GM12878 (cell line): ENCODE data around the gene PLRG1. TPM values are rescaled to one million over a fixed set of nuclear protein-coding genes. Genes with fewer than 3 reads are reported as not detected.

Experiments
- ATAC-seq: fragments of 200-7000 bp; cut with Tn5 transposase; 3 replicates; pipeline ENCODE4 v1.9.1; 2020; ENCODE audit warnings: mild to moderate bottlenecking, moderate library complexity
- BruUV-seq: library from RNA; stranded (reverse); fragments of 400-500 nt; replicated peaks from 2 replicates; lab custom pipeline; 2021; lab: Mats Ljungman, UMichigan
- CTCF ChIA-PET: fragments of 300-600 bp; sonication (Branson Sonifier 250); formaldehyde crosslinking; extraction: SDS; loops from one replicate; lab custom pipeline; 2021; ENCODE audit warnings: inconsistent platforms; lab: Yijun Ruan, JAX
- POLR2A ChIA-PET: fragments of 350-600 bp; formaldehyde crosslinking; extraction: SDS; loops from one replicate; lab custom pipeline; 2021; ENCODE audit warnings: inconsistent platforms; lab: Charles Lee
- RAD21 ChIA-PET: fragments of 300-600 bp; sonication (Branson Sonifier 250); formaldehyde crosslinking; loops from one replicate; lab custom pipeline; 2023; ENCODE audit warnings: antibody characterized with exemption; ENCODE audit not compliant: unreplicated experiment; lab: Charles Lee
- SMC1A ChIA-PET: fragments of 300-600 bp; sonication (Branson Sonifier 250); formaldehyde crosslinking; loops from one replicate; lab custom pipeline; 2023; ENCODE audit not compliant: unreplicated experiment, uncharacterized antibody; lab: Charles Lee
- DNase-seq: peaks from one replicate; pipeline ENCODE4 v3.0.0-alpha.2; 2011; ENCODE audit warnings: low read depth, low spot score
- FAIRE-seq: peaks from 3 replicates; lab custom pipeline; 2011; peaks lifted over from hg19 to GRCh38; lab: Jason Lieb, UNC
- H2AFZ ChIP-seq: 2 replicates; pipeline ENCODE4 v1.6.0; 2011; ENCODE audit warnings: low read depth, low read length, control low read depth; ENCODE audit not compliant: control insufficient read depth
- H3K27ac ChIP-seq: 2 replicates; pipeline ENCODE4 v1.5.1; 2011; ENCODE audit warnings: control low read depth; ENCODE audit not compliant: control insufficient read depth, insufficient read depth
- H3K27me3 ChIP-seq, 2 experiments: replicated peaks in 1 of 2; 2 replicates each; pipeline versions ENCODE4 v1.6.0 to v1.6.1; 2011; ENCODE audit warnings: low read length in 1 of 2; ENCODE audit not compliant: control insufficient read depth in 2 of 2, insufficient read depth in 2 of 2
- H3K36me3 ChIP-seq, 2 experiments: 2 replicates each; pipeline ENCODE4 v1.5.1; 2011; ENCODE audit warnings: low read length in 1 of 2; ENCODE audit not compliant: control insufficient read depth in 2 of 2, insufficient read depth in 2 of 2
- H3K4me1 ChIP-seq: 2 replicates; pipeline ENCODE4 v1.6.1; 2011; ENCODE audit warnings: mild to moderate bottlenecking, low read length, moderate library complexity, mixed read lengths; ENCODE audit not compliant: control insufficient read depth, insufficient read depth
- H3K4me2 ChIP-seq: 2 replicates; pipeline ENCODE4 v1.6.0; 2011; ENCODE audit warnings: control low read depth; ENCODE audit not compliant: control insufficient read depth, insufficient read depth
- H3K4me3 ChIP-seq: fragments of 200-600 bp; sonication (generic); 2 replicates; pipeline ENCODE4 v1.5.1; 2016
- H3K79me2 ChIP-seq: 2 replicates; pipeline ENCODE4 v1.6.0; 2011; ENCODE audit warnings: low read length; ENCODE audit not compliant: control insufficient read depth, insufficient read depth
- H3K9ac ChIP-seq: 2 replicates; pipeline ENCODE4 v1.8.0; 2011; ENCODE audit warnings: low read length, control low read depth, mixed read lengths; ENCODE audit not compliant: control insufficient read depth, insufficient read depth
- H3K9me3 ChIP-seq: replicated peaks from 3 replicates; pipeline ENCODE4 v1.5.1; 2011; ENCODE audit warnings: mild to moderate bottlenecking, low read length; ENCODE audit not compliant: control insufficient read depth, insufficient read depth
- H4K20me1 ChIP-seq: 2 replicates; pipeline ENCODE4 v1.6.0; 2011; ENCODE audit not compliant: control insufficient read depth, insufficient read depth
- ASH2L ChIP-seq: fragments of 300-600, 200-600 bp; sonication (generic); IDR thresholded peaks from 2 replicates; pipeline ENCODE4 v1.6.1; 2017; ENCODE audit warnings: low read depth, mild to moderate bottlenecking, borderline replicate concordance
- ATF7 ChIP-seq: fragments of 450-650 bp; IDR thresholded peaks from 2 replicates; pipeline ENCODE4 v1.6.1; 2016; ENCODE audit warnings: low read depth, mild to moderate bottlenecking
- ETV6 ChIP-seq, 2 experiments: fragments of 450-650 bp in 1 of 2; IDR thresholded peaks in 1 of 2; conservative IDR thresholded peaks in 1 of 2; 2 replicates each; pipeline ENCODE4 v1.6.1; 2014; ENCODE audit warnings: antibody characterized with exemption in 1 of 2, borderline replicate concordance in 1 of 2, low read depth in 1 of 2, mild to moderate bottlenecking in 1 of 2, moderate library complexity in 1 of 2
- IKZF1 ChIP-seq: fragments of 450-650 bp; conservative IDR thresholded peaks from 2 replicates; pipeline ENCODE4 v1.6.1; 2017; ENCODE audit warnings: antibody characterized with exemption, mild to moderate bottlenecking
- NKRF ChIP-seq: fragments of 450-650 bp; conservative IDR thresholded peaks from 2 replicates; pipeline ENCODE4 v1.6.1; 2017; ENCODE audit warnings: mild to moderate bottlenecking, moderate library complexity
- RELA ChIP-seq: fragments of 450-650 bp; IDR thresholded peaks from 2 replicates; pipeline ENCODE4 v1.8.0; 2014; ENCODE audit warnings: borderline replicate concordance; ENCODE audit not compliant: partially characterized antibody
- RUNX3 ChIP-seq: IDR thresholded peaks from 2 replicates; pipeline ENCODE4 v1.6.1; 2012; ENCODE audit warnings: low read length, inconsistent platforms
- SMAD1 ChIP-seq: fragments of 450-650 bp; IDR thresholded peaks from 2 replicates; pipeline ENCODE4 v1.6.1; 2018; ENCODE audit warnings: mild to moderate bottlenecking, low read depth; ENCODE audit not compliant: partially characterized antibody
- SMARCA5 ChIP-seq: fragments of 450-650 bp; IDR thresholded peaks from 2 replicates; pipeline ENCODE4 v1.6.1; 2017; ENCODE audit warnings: mild to moderate bottlenecking
- SREBF1 ChIP-seq: IDR thresholded peaks from 2 replicates; pipeline ENCODE4 v1.6.1; 2012; ENCODE audit warnings: mild to moderate bottlenecking, low read length
- STAT3 ChIP-seq: IDR thresholded peaks from 2 replicates; pipeline ENCODE4 v1.6.1; 2011; ENCODE audit warnings: low read depth, low read length, improper control_type of control experiment
- TCF3 ChIP-seq: IDR thresholded peaks from 2 replicates; pipeline ENCODE4 v1.6.1; 2012; ENCODE audit warnings: low read depth, mild to moderate bottlenecking, low read length, borderline replicate concordance; ENCODE audit not compliant: insufficient read depth
- USF2 ChIP-seq: IDR thresholded peaks from 2 replicates; pipeline ENCODE4 v1.6.1; 2011; ENCODE audit warnings: low read depth, low read length, improper control_type of control experiment, borderline replicate concordance
- YY1 ChIP-seq: IDR thresholded peaks from 2 replicates; pipeline ENCODE4 v1.6.1; 2011; ENCODE audit warnings: low read depth, mild to moderate bottlenecking, low read length
- ZBTB4 ChIP-seq: fragments of 450-650 bp; formaldehyde crosslinking; IDR thresholded peaks from 2 replicates; pipeline ENCODE4 v1.4.0; 2022; ENCODE audit warnings: mild to moderate bottlenecking, moderate library complexity
- ZNF384 ChIP-seq: IDR thresholded peaks from 2 replicates; pipeline ENCODE4 v1.6.1; 2012; ENCODE audit warnings: low read depth, mild to moderate bottlenecking, low read length, improper control_type of control experiment, borderline replicate concordance
- WGBS: methylation state at CpG from one replicate; pipeline ENCODE4 v1.1.6; 2016; ENCODE audit warnings: low lambda C conversion rate; ENCODE audit not compliant: insufficient replicate concordance, insufficient coverage; ENCODE audit errors: missing lambda C conversion rate; 5-methylcytosine and 5-hydroxymethylcytosine counted together
- in situ Hi-C: fragments of 300-500 bp; cut with MboI; formaldehyde crosslinking; loops from 9 replicates; pipeline ENCODE4 v1.14.3; 2018; ENCODE audit warnings: mixed read lengths
- intact Hi-C: fragments of 100-400 bp; cut with micrococcal nuclease; formaldehyde crosslinking; loops from one replicate; pipeline ENCODE4 v1.14.2; 2022; ENCODE audit not compliant: unreplicated experiment
- polyA plus RNA-seq, 11 experiments: library from polyadenylated mRNA; depleted of rRNA in 4 of 11; unstranded in 6 of 11; stranded (reverse) in 5 of 11; fragments of >200 nt; fragmentation: Nextera tagmentation in 4 of 11; fragmentation: Illumina TruSeq in 1 of 11; extraction: Ambion mirVana in 4 of 11; extraction: Trizol in 1 of 11; gene quantifications; 1 replicate in 1 of 11; 2 replicates in 10 of 11; pipeline versions ENCODE4 v1.2.1 to v1.2.3, GENCODE V29; 2011 to 2016; ENCODE audit warnings: inconsistent platforms in 2 of 11, missing spikeins in 2 of 11, low read depth in 1 of 11
- total RNA-seq, 4 experiments: library from RNA; depleted of rRNA in 3 of 4; stranded (reverse); fragments of >200 nt in 3 of 4; fragmentation: Illumina TruSeq in 1 of 4; extraction: Trizol in 1 of 4; gene quantifications; 2 replicates each; pipeline versions ENCODE4 v1.2.1 to v1.2.3, GENCODE V29; 2013 to 2021

PLRG1 gene
- total and polyA plus RNA-seq, 10 of the 15 experiments (the other 5 are each of a cell fraction or from before 2014, with no cell fraction given) = 54.7 to 182 (median 111) TPM

GRCh38 chr4:154562697-154563254 lies 12.6 kb upstream of the PLRG1 start, which contains the start of gene FGB:
FGB (plus strand) TSS chr4:154563011; CDS start chr4:154563019, 8 bp downstream.
- in situ Hi-C loops = no loop called here
- H2AFZ ChIP-seq = no peak within 1 kb of the TSS
- no peak within 1 kb of the TSS for H3K27ac ChIP-seq
- TF ChIP-seq IKZF1 (no peak), SREBF1 (no peak), ZBTB4 (CRISPR knock-in tag) (no peak), USF2 (no peak), RUNX3 (no peak), YY1 (no peak), SMARCA5 (no peak), NKRF (no peak), RELA (no peak), ETV6 (conservative IDR thresholded peaks at IDR 0.05 in 1 of 2, IDR thresholded peaks at IDR 0.05 in 1 of 2; ENCODE audit: borderline replicate concordance in 1 of 2, low read depth in 1 of 2) (no peak), ZNF384 (no peak), ASH2L (no peak), SMAD1 (no peak), STAT3 (no peak), TCF3 (no peak), ATF7 (no peak)
- H3K4me2 ChIP-seq = no peak within 1 kb of the TSS
- H3K4me1 ChIP-seq = no peaks in the 10 kb centered on the region
- DNase-seq (no peak), FAIRE-seq (no peak), ATAC-seq (no peak)
- H3K4me3 ChIP-seq = no peak within 1 kb of the TSS
- H4K20me1 ChIP-seq = no peaks in the 10 kb centered on the region
- intact Hi-C loops = no loop called here
- H3K27me3 ChIP-seq = no peaks in the 10 kb centered on the region; a peak in 1 of 4 replicates
- ChIA-PET RAD21 (interaction anchor here (0.9 to 2.0 kb wide), 4 partner anchors 12 to 57 kb away, joined by 3 to 15 read pairs (median 4); partner anchors contain the start of gene PLRG1), SMC1A (interaction anchor here (1.0 to 6.1 kb wide), 3 partner anchors 10 to 58 kb away, joined by 3 to 112 read pairs (median 3); no protein-coding TSS in a partner anchor), CTCF (interaction anchor here (0.7 to 18.3 kb wide), 5 partner anchors 9 to 798 kb away, joined by 3 to 796 read pairs (median 4); partner anchors contain the start of gene FGG), POLR2A (no interaction called here)
- no peaks in the 10 kb centered on the region for H3K9me3 ChIP-seq
- H3K36me3 ChIP-seq = no peaks in the 10 kb centered on the region
- 19% methylated on average over 2 of the region's 2 CpGs for WGBS
- no peaks in the 10 kb centered on the region for H3K79me2 ChIP-seq
- H3K9ac ChIP-seq = no peak within 1 kb of the TSS
- BruUV-seq = no TSS peak
